Effector memory CD8-positive, alpha-beta T cell (primary cell): ENCODE measurements around the gene NUCB2.

ENCODE experiments used
- ATAC-seq: fragments of 150-1000 bp; cut with Tn5 transposase; replicated peaks from 2 replicates; pipeline ENCODE4 v1.10.0; 2021; ENCODE audit warnings: mild to moderate bottlenecking, moderate library complexity
- DNase-seq, 3 experiments: peaks; one replicate each; pipeline ENCODE4 v3.0.0; 2021
- H3K27ac Mint-ChIP-seq, 2 donors: one replicate each; pipeline ENCODE4 v1.8.0; 2022; ENCODE audit warnings: mild to moderate bottlenecking in 2 of 2, mixed read lengths in 2 of 2, moderate library complexity in 2 of 2
- H3K27me3 Mint-ChIP-seq, 2 donors: one replicate each; pipeline ENCODE4 v1.8.0; 2022; ENCODE audit warnings: mixed read lengths in 2 of 2
- H3K36me3 Mint-ChIP-seq: one replicate; pipeline ENCODE4 v1.8.0; 2022; ENCODE audit warnings: mild to moderate bottlenecking, moderate library complexity, mixed read lengths; ENCODE audit not compliant: insufficient read depth
- H3K4me1 Mint-ChIP-seq, 2 donors: one replicate each; pipeline ENCODE4 v1.8.0; 2022; ENCODE audit warnings: low read depth in 2 of 2, mixed read lengths in 2 of 2
- H3K4me3 Mint-ChIP-seq, 2 donors: one replicate each; pipeline ENCODE4 v1.8.0; 2022; ENCODE audit warnings: mild to moderate bottlenecking in 2 of 2, mixed read lengths in 2 of 2, moderate library complexity in 2 of 2
- H3K9me3 Mint-ChIP-seq, 2 donors: one replicate each; pipeline ENCODE4 v1.8.0; 2022; ENCODE audit warnings: mixed read lengths in 2 of 2

NUCB2 gene

DNA sequence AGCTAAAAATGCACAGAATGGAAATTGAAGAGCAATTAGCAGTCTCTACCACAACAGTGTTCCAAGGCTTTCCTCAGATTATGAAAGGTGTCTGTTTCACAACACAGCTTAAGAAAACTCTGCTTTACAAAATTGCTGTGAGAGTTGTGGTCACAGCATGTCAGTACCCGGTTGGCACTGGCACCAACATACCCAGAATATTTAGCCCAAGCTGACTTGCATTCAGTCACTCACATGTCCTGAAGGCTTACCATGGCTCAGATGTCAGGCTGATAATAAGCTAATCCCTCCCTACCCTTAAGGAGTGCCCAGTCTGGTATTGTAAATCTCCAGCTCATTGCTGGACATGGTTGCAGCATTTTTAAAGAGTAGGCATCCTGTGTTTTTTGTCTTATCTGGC lies 90.0 kb downstream of the NUCB2 start:
- H3K36me3 Mint-ChIP-seq, result peaks cover 22% of the 10 kb centered on the region
- no peak for ATAC-seq
- H3K27ac Mint-ChIP-seq, result no peak overlapping the region
- peaks cover 4 to 7% of the 10 kb centered on the region in 2 donors for H3K4me1 Mint-ChIP-seq
- H3K4me3 Mint-ChIP-seq, result no peak overlapping the region
- no peaks in the 10 kb centered on the region for H3K27me3 Mint-ChIP-seq
- H3K9me3 Mint-ChIP-seq, result peaks cover 9 to 27% of the 10 kb centered on the region in 2 donors
- DNase-seq, result no peak

DNA sequence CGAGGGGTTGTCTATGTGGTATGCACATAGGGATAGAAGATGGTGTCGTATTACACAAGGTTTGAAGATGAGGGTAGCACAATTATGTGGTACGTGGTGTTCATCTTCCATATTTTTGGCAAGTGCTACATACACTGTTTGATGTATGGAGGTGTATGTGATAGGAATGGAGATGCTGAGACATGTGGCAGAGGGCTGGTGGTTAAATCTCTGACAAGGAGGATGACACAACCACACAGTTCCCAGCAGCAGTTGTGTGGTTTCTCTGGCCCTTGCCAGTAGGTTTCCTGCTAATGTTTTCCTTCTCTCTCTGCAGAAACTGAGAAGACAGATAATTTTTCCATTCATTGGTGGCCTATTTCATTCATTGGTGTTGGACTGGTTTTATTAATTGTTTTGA lies 92.0 kb downstream of the NUCB2 start:
- H3K27me3 Mint-ChIP-seq, result no peaks in the 10 kb centered on the region
- H3K4me3 Mint-ChIP-seq, result no peak overlapping the region
- H3K36me3 Mint-ChIP-seq, result peaks cover 19% of the 10 kb centered on the region
- H3K9me3 Mint-ChIP-seq, result peaks cover 12 to 28% of the 10 kb centered on the region in 2 donors
- H3K27ac Mint-ChIP-seq, result no peak overlapping the region
- ATAC-seq, result no peak
- H3K4me1 Mint-ChIP-seq, result peaks cover 4 to 5% of the 10 kb centered on the region in 2 donors
- DNase-seq, result no peak

DNA sequence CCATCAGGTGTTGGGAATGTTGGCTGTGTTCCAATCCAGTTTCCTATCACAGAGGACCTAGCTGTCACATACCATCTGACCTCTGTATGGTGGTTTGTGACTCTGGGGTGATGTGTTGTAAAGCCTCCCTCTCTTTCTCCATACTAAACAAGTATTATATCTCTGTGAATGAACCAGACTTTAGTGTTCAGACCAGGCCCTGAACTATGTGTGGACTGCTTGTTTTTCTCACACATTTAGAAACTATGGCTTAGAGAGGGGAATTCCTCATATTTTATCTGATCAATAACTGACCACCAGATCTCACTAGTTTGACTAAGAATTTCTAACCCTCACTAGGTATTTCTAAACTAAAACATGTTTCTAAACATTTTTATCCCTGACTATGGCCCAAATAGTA lies 92.6 kb downstream of the NUCB2 start:
- no peak for DNase-seq
- no peak overlapping the region for H3K4me3 Mint-ChIP-seq
- peaks cover 0 to 4% of the 10 kb centered on the region in 2 donors for H3K4me1 Mint-ChIP-seq
- ATAC-seq, result no peak
- H3K9me3 Mint-ChIP-seq, result peaks cover 12 to 28% of the 10 kb centered on the region in 2 donors
- H3K36me3 Mint-ChIP-seq, result peaks cover 19% of the 10 kb centered on the region
- no peaks in the 10 kb centered on the region for H3K27me3 Mint-ChIP-seq
- H3K27ac Mint-ChIP-seq, result no peak overlapping the region

DNA sequence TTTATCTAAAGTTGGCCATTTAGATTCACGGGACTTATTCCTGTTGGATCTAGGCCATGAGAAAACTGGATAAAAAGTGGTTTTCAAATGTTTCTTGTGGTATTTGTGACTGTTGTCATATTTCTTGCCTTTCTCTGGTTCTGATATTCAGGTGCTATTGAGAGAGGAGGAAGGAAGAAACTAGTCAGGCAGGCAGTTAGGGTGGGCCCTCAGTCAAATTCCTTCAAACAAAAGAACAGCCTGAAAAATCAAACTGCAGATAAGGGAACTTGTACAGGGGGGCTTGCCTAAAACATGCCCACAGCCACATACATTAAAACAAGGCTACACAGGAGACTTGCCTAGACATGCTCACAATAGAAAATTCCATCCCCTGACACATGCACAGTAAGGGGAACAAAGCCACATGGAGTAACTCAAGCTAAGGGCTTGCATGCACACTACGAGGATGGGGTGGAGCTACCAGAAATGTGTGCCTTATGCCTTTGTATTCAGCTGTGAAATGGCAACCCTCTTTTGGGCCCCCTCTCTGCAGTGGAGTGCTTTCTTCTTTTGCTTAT lies 93.2 kb downstream of the NUCB2 start:
- no peak overlapping the region for H3K4me3 Mint-ChIP-seq
- no peak overlapping the region for H3K27ac Mint-ChIP-seq
- no peaks in the 10 kb centered on the region for H3K27me3 Mint-ChIP-seq
- peaks cover 0 to 4% of the 10 kb centered on the region in 2 donors for H3K4me1 Mint-ChIP-seq
- H3K9me3 Mint-ChIP-seq, result peaks cover 12 to 28% of the 10 kb centered on the region in 2 donors
- ATAC-seq (no peak), DNase-seq (no peak)
- H3K36me3 Mint-ChIP-seq, result peaks cover 19% of the 10 kb centered on the region

DNA sequence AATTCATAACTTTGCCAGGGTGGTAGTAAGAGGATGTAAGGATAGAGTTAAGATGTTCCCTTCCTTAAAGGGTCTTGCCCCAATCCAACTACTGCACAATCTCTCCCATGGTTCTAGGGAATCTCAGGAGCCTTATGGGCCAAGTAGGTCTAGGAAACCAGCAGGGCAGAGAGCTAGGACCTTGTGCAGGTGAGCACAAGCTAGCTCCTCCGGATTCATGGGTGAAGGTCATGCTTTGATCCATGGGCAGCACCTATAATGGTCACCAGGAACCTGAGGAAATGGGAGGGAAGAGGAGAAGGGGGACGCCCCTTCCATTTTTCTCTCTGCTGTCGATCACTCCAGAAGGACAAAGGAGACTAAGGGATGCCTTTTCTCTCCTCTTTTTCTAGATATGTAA lies 95.1 kb downstream of the NUCB2 start:
- Mint-ChIP-seq H3K27ac (no peak overlapping the region), H3K4me3 (no peak overlapping the region), H3K9me3 (peaks cover 12 to 28% of the 10 kb centered on the region in 2 donors), H3K36me3 (peaks cover 19% of the 10 kb centered on the region), H3K27me3 (no peaks in the 10 kb centered on the region), H3K4me1 (peaks cover 0 to 4% of the 10 kb centered on the region in 2 donors)
- ATAC-seq (no peak), DNase-seq (no peak)

DNA sequence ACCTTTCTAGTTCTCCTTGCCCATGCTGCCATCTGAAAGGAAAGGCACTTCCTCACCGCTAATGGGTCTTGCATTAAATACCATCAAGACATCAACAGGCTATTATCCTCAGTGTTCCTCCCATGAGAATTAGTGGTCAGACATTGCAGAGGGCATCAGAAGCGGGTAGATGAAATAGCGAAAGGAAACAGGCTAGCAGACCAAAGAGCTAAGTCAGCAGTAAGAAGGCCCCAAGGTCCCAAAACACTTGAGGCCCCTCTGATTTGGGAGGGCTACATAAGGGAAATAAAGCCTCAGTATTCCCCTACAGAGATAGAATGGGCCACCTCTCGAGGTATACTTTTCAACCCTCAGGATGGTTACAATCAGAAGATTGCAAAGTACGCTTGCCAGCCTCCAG lies 99.0 kb downstream of the NUCB2 start:
- Mint-ChIP-seq H3K27me3 (no peaks in the 10 kb centered on the region), H3K4me3 (no peak overlapping the region), H3K36me3 (no peaks in the 10 kb centered on the region), H3K9me3 (peaks cover 8 to 10% of the 10 kb centered on the region in 2 donors), H3K27ac (no peak overlapping the region), H3K4me1 (no peaks in the 10 kb centered on the region)
- DNase-seq (no peak), ATAC-seq (no peak)

DNA sequence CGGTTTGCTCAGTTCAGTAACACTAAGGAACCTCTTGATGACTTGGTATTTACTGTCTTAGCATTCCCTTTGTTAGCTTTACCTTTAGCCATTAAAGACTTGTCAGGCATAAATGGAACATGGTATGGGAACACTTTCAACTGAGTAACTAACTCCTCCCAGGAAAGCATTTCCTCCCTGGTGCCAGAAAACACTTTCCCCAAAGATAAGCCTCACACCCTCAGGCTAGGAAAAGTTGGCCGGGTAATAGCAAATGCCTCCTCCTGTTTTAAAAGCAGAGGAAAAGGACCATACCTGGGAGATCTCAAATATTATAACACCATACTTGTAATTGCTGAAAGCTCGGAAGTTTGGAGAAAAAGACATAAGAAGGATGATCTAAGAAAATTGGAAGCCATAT lies 100.0 kb downstream of the NUCB2 start:
- no peaks in the 10 kb centered on the region for H3K36me3 Mint-ChIP-seq
- DNase-seq, result no peak
- H3K4me3 Mint-ChIP-seq, result no peak overlapping the region
- no peak overlapping the region for H3K27ac Mint-ChIP-seq
- no peaks in the 10 kb centered on the region for H3K4me1 Mint-ChIP-seq
- no peaks in the 10 kb centered on the region for H3K27me3 Mint-ChIP-seq
- ATAC-seq, result no peak
- peaks cover under 1 to 4% of the 10 kb centered on the region in 2 donors for H3K9me3 Mint-ChIP-seq

DNA sequence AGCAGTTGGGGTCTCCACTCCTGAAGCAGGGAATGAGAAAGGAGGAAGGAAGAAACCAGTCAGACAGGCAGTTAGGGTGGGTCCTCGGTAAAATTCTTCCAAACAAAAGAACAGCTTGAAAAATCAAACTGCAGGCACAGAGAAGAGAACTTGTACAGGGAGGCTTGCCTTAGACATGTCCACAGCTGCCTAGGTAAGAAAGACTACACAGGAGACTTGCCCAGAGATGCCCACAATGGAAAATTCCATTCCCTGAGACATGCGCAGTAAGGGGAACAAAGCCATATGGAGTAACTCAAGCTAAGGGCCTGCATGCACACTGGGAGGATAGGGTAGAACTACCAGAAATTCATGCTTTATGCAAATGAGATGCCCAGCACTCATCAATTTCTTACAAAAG lies 102.1 kb downstream of the NUCB2 start:
- no peaks in the 10 kb centered on the region for H3K9me3 Mint-ChIP-seq
- no peak overlapping the region for H3K4me3 Mint-ChIP-seq
- DNase-seq, result no peak
- H3K27me3 Mint-ChIP-seq, result no peaks in the 10 kb centered on the region
- no peaks in the 10 kb centered on the region for H3K36me3 Mint-ChIP-seq
- H3K27ac Mint-ChIP-seq, result no peak overlapping the region
- no peaks in the 10 kb centered on the region for H3K4me1 Mint-ChIP-seq
- ATAC-seq, result no peak

DNA sequence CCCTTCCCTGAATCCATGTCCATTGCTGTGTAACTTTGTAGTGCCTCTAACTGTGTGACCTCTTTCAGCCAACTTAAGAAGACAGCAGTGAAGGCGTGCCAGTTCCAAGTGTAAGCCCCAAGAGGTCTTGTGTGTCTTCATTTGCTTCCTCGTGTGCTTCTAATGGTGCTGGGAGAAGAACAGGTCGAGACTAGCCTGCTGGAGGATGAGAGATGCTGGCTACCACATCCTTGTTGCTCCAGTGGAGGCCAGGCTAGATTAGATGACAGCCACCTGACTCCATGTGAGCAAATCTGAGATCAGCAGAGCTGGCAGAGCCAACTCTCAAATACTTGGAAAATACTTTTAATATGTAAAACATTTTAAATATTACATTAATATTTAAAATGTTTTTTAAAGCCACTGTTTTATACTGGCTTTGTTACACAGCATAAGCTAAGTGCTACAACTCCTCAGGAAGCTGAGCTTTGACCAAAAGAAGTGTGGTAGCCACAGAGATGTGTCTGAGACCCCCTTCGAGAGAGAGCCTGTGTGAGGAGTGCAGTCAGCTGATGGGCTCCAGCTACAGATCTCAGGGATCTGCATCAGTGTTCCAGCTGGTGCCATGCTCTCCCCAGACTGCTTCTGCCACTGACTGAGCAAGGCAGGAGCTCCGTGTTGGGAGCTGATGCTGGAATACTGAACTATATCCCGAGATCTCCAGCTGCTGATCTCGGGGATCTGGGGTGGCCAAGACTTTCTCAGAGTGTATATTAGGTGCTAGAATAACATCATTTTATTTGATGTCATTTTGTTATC lies 103.0 kb downstream of the NUCB2 start:
- Mint-ChIP-seq H3K27ac (peak overlapping the region in 1 of 2 donors; percentile 38), H3K4me1 (no peaks in the 10 kb centered on the region), H3K27me3 (no peaks in the 10 kb centered on the region), H3K9me3 (no peaks in the 10 kb centered on the region), H3K4me3 (no peak overlapping the region), H3K36me3 (no peaks in the 10 kb centered on the region)
- no peak for DNase-seq
- ATAC-seq, result no peak

DNA sequence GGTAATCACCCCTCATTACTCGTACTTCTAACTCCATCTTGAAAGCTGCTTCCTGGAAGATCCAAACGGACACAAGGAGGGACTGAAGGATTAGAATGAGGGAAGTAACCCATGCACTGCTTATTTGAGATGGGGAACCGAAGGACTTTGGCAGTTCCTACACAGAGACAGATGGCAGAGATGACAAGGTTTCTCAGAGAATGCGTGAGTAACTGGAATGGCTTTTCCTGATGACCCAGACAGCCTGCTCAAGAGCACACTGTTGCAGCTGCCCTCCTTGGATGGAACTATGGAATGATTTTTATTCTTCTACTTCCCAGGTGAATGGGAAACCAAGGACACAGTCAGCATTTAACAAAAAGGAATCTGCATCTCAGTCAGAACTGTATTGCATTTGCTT lies 104.6 kb downstream of the NUCB2 start:
- Mint-ChIP-seq H3K4me1 (no peaks in the 10 kb centered on the region), H3K27me3 (no peaks in the 10 kb centered on the region), H3K36me3 (no peaks in the 10 kb centered on the region), H3K27ac (no peak overlapping the region), H3K4me3 (no peak overlapping the region), H3K9me3 (no peaks in the 10 kb centered on the region)
- DNase-seq (no peak), ATAC-seq (no peak)
